IMR-90 (cell line): ENCODE measurements around the gene BTK.

ENCODE experiments used
- CHD1 ChIP-seq: IDR thresholded peaks from 2 replicates; pipeline ENCODE4 v1.6.1; 2012; ENCODE audit warnings: low read depth, low read length, improper control_type of control experiment
- FOS ChIP-seq: fragments of 150-350 bp; IDR thresholded peaks from 2 replicates; pipeline ENCODE4 v1.6.1; 2016; ENCODE audit warnings: low read depth, low read length
- MAFK ChIP-seq: IDR thresholded peaks from 2 replicates; pipeline ENCODE4 v1.6.1; 2012; ENCODE audit warnings: low read depth, low read length, improper control_type of control experiment
- POLR2A ChIP-seq: IDR thresholded peaks from 2 replicates; pipeline ENCODE4 v1.6.1; 2012; ENCODE audit warnings: mild to moderate bottlenecking, low read depth, low read length
- RCOR1 ChIP-seq: IDR thresholded peaks from 2 replicates; pipeline ENCODE4 v1.6.1; 2012; ENCODE audit warnings: mild to moderate bottlenecking, low read length, improper control_type of control experiment; ENCODE audit not compliant: insufficient replicate concordance
- TF ChIP-seq, protein P1 (sequence below): conservative IDR thresholded peaks from 2 replicates; pipeline ENCODE4 v1.5.1; 2012; ENCODE audit warnings: mild to moderate bottlenecking, low read depth, low read length, improper control_type of control experiment

DNA sequence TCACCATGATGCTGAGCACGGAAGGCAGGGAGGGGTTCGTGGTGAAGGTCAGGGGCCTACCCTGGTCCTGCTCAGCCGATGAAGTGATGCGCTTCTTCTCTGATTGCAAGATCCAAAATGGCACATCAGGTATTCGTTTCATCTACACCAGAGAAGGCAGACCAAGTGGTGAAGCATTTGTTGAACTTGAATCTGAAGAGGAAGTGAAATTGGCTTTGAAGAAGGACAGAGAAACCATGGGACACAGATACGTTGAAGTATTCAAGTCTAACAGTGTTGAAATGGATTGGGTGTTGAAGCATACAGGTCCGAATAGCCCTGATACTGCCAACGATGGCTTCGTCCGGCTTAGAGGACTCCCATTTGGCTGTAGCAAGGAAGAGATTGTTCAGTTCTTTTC lies 26.0 kb upstream of the BTK start:
- TF ChIP-seq CHD1: no peak
- TF ChIP-seq, protein P1, sequence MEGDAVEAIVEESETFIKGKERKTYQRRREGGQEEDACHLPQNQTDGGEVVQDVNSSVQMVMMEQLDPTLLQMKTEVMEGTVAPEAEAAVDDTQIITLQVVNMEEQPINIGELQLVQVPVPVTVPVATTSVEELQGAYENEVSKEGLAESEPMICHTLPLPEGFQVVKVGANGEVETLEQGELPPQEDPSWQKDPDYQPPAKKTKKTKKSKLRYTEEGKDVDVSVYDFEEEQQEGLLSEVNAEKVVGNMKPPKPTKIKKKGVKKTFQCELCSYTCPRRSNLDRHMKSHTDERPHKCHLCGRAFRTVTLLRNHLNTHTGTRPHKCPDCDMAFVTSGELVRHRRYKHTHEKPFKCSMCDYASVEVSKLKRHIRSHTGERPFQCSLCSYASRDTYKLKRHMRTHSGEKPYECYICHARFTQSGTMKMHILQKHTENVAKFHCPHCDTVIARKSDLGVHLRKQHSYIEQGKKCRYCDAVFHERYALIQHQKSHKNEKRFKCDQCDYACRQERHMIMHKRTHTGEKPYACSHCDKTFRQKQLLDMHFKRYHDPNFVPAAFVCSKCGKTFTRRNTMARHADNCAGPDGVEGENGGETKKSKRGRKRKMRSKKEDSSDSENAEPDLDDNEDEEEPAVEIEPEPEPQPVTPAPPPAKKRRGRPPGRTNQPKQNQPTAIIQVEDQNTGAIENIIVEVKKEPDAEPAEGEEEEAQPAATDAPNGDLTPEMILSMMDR: no peak
- TF ChIP-seq RCOR1: no peak
- no peak for TF ChIP-seq MAFK
- TF ChIP-seq POLR2A: no peak
- TF ChIP-seq FOS: no peak
